ENCODE results near the gene SNU13.

Gene SNU13

DNA sequence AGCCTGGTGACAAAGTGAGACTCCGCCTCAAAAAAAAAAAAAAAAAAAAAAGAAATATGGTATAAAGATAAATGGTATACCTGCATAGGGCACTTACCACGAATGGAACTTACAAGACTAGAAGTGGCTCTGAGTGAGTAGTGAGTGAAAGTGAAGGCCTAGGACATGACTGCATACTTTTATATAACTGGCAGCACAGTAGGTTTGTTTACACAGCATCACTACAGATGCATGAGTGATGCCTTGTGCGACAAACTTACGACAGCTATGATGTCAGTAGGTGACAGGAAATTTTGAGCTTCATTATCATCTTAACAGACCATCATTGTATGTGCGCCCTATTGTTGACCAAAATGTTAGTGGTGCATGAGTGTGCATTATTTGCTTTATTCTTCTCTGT lies 49.9 kb downstream of the SNU13 start (continued):
- TF ChIP-seq HOXA7 (CRISPR knock-in tag; IDR thresholded peaks at IDR 0.05; ENCODE audit: borderline replicate concordance) (no peak), ZNF391 (tag by site-specific recombination; IDR thresholded peaks at IDR 0.05; ENCODE audit: borderline replicate concordance, low read depth) (no peak), ZNF354C (tag by site-specific recombination; IDR thresholded peaks at IDR 0.05; ENCODE audit: borderline replicate concordance, low read depth) (no peak), ZBTB21 (tag by site-specific recombination; IDR thresholded peaks at IDR 0.05) (no peak), SP3 (tag by site-specific recombination; IDR thresholded peaks at IDR 0.05) (no peak)
- TF ChIP-seq, protein P1, sequence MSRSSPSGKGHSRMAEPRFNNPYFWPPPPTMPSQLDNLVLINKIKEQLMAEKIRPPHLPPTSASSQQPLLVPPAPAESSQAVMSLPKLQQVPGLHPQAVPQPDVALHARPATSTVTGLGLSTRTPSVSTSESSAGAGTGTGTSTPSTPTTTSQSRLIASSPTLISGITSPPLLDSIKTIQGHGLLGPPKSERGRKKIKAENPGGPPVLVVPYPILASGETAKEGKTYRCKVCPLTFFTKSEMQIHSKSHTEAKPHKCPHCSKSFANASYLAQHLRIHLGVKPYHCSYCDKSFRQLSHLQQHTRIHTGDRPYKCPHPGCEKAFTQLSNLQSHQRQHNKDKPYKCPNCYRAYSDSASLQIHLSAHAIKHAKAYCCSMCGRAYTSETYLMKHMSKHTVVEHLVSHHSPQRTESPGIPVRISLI (tag by site-specific recombination; IDR thresholded peaks at IDR 0.05), result no peak

DNA sequence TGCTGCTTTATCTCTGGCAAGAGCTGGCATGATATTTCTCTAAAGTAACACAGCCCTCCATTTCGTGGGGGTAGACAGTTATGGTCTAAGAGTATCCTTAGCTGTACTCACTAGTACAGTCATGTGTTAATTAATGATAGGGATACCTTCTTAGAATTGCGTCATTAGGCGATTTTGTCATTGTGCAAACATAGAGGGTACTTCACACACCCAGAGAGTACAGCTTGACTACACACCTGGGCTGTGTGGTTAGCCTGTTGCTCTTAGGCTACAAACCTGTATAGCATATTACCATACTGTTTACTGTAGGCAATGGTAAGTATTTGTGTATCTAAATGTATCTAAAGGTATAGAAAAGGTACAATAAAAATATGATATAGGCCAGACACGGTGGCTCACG lies 50.5 kb downstream of the SNU13 start:
- POLR2A ChIA-PET, result interaction anchor here (1.0 to 3.2 kb wide), 2 partner anchors 15 to 17 kb away, joined by 5 to 12 read pairs; partner anchors contain the start of genes DESI1 and XRCC6
- Histone ChIP-seq H3K9me3 (ENCODE audit: control insufficient read depth, insufficient read depth, low read depth, low read length) (no peaks in the 10 kb centered on the region), H3K4me3 (ENCODE audit: low read depth, low read length) (no peak overlapping the region), H3K36me3 (ENCODE audit: control insufficient read depth in 2 of 2, insufficient read depth in 1 of 2, low read length in 2 of 2) (peaks cover 96 to 100% of the 10 kb centered on the region in 2 experiments), H3K27ac (ENCODE audit: extremely low read depth, low read depth, low read length) (no peak overlapping the region), H3K4me1 (ENCODE audit: control insufficient read depth, insufficient read depth, low read length) (no peaks in the 10 kb centered on the region)
- CTCF ChIA-PET, result no interaction called here
- TF ChIP-seq, protein P2, sequence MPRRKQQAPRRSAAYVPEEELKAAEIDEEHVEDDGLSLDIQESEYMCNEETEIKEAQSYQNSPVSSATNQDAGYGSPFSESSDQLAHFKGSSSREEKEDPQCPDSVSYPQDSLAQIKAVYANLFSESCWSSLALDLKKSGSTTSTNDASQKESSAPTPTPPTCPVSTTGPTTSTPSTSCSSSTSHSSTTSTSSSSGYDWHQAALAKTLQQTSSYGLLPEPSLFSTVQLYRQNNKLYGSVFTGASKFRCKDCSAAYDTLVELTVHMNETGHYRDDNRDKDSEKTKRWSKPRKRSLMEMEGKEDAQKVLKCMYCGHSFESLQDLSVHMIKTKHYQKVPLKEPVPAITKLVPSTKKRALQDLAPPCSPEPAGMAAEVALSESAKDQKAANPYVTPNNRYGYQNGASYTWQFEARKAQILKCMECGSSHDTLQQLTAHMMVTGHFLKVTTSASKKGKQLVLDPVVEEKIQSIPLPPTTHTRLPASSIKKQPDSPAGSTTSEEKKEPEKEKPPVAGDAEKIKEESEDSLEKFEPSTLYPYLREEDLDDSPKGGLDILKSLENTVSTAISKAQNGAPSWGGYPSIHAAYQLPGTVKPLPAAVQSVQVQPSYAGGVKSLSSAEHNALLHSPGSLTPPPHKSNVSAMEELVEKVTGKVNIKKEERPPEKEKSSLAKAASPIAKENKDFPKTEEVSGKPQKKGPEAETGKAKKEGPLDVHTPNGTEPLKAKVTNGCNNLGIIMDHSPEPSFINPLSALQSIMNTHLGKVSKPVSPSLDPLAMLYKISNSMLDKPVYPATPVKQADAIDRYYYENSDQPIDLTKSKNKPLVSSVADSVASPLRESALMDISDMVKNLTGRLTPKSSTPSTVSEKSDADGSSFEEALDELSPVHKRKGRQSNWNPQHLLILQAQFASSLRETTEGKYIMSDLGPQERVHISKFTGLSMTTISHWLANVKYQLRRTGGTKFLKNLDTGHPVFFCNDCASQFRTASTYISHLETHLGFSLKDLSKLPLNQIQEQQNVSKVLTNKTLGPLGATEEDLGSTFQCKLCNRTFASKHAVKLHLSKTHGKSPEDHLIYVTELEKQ (tag by site-specific recombination; IDR thresholded peaks at IDR 0.05; ENCODE audit: borderline replicate concordance), result no peak
- TF ChIP-seq ZNF629 (tag by site-specific recombination; IDR thresholded peaks at IDR 0.05), result no peak
- no peak for TF ChIP-seq ZNF707 (tag by site-specific recombination; IDR thresholded peaks at IDR 0.05)
- TF ChIP-seq, protein P3, sequence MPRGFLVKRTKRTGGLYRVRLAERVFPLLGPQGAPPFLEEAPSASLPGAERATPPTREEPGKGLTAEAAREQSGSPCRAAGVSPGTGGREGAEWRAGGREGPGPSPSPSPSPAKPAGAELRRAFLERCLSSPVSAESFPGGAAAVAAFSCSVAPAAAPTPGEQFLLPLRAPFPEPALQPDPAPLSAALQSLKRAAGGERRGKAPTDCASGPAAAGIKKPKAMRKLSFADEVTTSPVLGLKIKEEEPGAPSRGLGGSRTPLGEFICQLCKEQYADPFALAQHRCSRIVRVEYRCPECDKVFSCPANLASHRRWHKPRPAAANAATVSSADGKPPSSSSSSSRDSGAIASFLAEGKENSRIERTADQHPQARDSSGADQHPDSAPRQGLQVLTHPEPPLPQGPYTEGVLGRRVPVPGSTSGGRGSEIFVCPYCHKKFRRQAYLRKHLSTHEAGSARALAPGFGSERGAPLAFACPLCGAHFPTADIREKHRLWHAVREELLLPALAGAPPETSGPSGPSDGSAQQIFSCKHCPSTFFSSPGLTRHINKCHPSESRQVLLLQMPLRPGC (tag by site-specific recombination; IDR thresholded peaks at IDR 0.05), result no peak
- no peak for TF ChIP-seq FEZF1 (tag by site-specific recombination; IDR thresholded peaks at IDR 0.05)
- TF ChIP-seq, protein P4, sequence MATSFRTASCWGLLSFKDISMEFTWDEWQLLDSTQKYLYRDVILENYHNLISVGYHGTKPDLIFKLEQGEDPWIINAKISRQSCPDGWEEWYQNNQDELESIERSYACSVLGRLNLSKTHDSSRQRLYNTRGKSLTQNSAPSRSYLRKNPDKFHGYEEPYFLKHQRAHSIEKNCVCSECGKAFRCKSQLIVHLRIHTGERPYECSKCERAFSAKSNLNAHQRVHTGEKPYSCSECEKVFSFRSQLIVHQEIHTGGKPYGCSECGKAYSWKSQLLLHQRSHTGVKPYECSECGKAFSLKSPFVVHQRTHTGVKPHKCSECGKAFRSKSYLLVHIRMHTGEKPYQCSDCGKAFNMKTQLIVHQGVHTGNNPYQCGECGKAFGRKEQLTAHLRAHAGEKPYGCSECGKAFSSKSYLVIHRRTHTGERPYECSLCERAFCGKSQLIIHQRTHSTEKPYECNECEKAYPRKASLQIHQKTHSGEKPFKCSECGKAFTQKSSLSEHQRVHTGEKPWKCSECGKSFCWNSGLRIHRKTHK (tag by site-specific recombination; IDR thresholded peaks at IDR 0.05), result no peak
- TF ChIP-seq ZBTB1 (tag by site-specific recombination; IDR thresholded peaks at IDR 0.05), result no peak
- TF ChIP-seq ZNF530 (tag by site-specific recombination; IDR thresholded peaks at IDR 0.05; ENCODE audit: low read depth), result no peak
- TF ChIP-seq, protein P5, sequence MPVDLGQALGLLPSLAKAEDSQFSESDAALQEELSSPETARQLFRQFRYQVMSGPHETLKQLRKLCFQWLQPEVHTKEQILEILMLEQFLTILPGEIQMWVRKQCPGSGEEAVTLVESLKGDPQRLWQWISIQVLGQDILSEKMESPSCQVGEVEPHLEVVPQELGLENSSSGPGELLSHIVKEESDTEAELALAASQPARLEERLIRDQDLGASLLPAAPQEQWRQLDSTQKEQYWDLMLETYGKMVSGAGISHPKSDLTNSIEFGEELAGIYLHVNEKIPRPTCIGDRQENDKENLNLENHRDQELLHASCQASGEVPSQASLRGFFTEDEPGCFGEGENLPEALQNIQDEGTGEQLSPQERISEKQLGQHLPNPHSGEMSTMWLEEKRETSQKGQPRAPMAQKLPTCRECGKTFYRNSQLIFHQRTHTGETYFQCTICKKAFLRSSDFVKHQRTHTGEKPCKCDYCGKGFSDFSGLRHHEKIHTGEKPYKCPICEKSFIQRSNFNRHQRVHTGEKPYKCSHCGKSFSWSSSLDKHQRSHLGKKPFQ (tag by site-specific recombination; IDR thresholded peaks at IDR 0.05), result no peak
- TF ChIP-seq ZNF350 (tag by site-specific recombination; IDR thresholded peaks at IDR 0.05), result no peak
- TF ChIP-seq ZNF785 (tag by site-specific recombination; IDR thresholded peaks at IDR 0.05), result no peak
- TF ChIP-seq ZNF549 (tag by site-specific recombination; IDR thresholded peaks at IDR 0.05), result no peak
- TF ChIP-seq, protein P6, sequence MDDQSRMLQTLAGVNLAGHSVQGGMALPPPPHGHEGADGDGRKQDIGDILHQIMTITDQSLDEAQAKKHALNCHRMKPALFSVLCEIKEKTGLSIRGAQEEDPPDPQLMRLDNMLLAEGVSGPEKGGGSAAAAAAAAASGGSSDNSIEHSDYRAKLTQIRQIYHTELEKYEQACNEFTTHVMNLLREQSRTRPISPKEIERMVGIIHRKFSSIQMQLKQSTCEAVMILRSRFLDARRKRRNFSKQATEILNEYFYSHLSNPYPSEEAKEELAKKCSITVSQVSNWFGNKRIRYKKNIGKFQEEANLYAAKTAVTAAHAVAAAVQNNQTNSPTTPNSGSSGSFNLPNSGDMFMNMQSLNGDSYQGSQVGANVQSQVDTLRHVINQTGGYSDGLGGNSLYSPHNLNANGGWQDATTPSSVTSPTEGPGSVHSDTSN (CRISPR knock-in tag; IDR thresholded peaks at IDR 0.05), result no peak
- TF ChIP-seq, protein P7, sequence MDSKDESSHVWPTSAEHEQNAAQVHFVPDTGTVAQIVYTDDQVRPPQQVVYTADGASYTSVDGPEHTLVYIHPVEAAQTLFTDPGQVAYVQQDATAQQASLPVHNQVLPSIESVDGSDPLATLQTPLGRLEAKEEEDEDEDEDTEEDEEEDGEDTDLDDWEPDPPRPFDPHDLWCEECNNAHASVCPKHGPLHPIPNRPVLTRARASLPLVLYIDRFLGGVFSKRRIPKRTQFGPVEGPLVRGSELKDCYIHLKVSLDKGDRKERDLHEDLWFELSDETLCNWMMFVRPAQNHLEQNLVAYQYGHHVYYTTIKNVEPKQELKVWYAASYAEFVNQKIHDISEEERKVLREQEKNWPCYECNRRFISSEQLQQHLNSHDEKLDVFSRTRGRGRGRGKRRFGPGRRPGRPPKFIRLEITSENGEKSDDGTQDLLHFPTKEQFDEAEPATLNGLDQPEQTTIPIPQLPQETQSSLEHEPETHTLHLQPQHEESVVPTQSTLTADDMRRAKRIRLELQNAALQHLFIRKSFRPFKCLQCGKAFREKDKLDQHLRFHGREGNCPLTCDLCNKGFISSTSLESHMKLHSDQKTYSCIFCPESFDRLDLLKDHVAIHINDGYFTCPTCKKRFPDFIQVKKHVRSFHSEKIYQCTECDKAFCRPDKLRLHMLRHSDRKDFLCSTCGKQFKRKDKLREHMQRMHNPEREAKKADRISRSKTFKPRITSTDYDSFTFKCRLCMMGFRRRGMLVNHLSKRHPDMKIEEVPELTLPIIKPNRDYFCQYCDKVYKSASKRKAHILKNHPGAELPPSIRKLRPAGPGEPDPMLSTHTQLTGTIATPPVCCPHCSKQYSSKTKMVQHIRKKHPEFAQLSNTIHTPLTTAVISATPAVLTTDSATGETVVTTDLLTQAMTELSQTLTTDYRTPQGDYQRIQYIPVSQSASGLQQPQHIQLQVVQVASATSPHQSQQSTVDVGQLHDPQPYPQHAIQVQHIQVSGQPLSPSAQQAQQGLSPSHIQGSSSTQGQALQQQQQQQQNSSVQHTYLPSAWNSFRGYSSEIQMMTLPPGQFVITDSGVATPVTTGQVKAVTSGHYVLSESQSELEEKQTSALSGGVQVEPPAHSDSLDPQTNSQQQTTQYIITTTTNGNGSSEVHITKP (tag by site-specific recombination; IDR thresholded peaks at IDR 0.05), result no peak
- TF ChIP-seq, protein P8, sequence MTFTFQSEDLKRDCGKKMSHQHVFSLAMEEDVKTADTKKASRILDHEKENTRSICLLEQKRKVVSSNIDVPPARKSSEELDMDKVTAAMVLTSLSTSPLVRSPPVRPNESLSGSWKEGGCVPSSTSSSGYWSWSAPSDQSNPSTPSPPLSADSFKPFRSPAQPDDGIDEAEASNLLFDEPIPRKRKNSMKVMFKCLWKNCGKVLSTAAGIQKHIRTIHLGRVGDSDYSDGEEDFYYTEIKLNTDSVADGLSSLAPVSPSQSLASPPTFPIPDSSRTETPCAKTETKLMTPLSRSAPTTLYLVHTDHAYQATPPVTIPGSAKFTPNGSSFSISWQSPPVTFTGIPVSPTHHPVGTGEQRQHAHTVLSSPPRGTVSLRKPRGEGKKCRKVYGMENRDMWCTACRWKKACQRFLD (tag by site-specific recombination; IDR thresholded peaks at IDR 0.05), result no peak
